Colonic mucosa (tissue), 4 donors: Measurements from ENCODE around the gene COPZ1. TPM values are rescaled to one million over a fixed set of nuclear protein-coding genes. Genes with fewer than 3 reads are reported as not detected.
A peak's percentile ranks its signal among the peaks of the same experiment; 100 is the strongest.

Source experiments
- DNase-seq: peaks from one replicate; pipeline ENCODE4 v3.0.0-alpha.2; 2020
- H3K27ac ChIP-seq: fragments of 200-600 bp; one replicate; pipeline ENCODE4 v1.8.0; 2021
- H3K27me3 ChIP-seq: fragments of 200-600 bp; one replicate; pipeline ENCODE4 v1.8.0; 2021
- H3K36me3 ChIP-seq: fragments of 200-600 bp; one replicate; pipeline ENCODE4 v1.8.0; 2021
- H3K4me1 ChIP-seq: fragments of 200-600 bp; one replicate; pipeline ENCODE4 v1.8.0; 2021; ENCODE audit warnings: mild to moderate bottlenecking
- H3K4me3 ChIP-seq: fragments of 200-600 bp; one replicate; pipeline ENCODE4 v1.8.0; 2021
- H3K9ac ChIP-seq, 2 donors: one replicate each; pipeline ENCODE4 v1.7.0; 2013; ENCODE audit warnings: control low read depth in 2 of 2, low read depth in 2 of 2, low read length in 2 of 2
- H3K9me3 ChIP-seq: fragments of 200-600 bp; one replicate; pipeline ENCODE4 v1.8.0; 2021
- intact Hi-C: fragments of 100-400 bp; cut with DNase I; formaldehyde crosslinking; loops from one replicate; pipeline ENCODE4 v1.14.1; 2022
- total RNA-seq, 2 donors: library from RNA; stranded (reverse); fragmentation: NEBNext Ultra II Directional in 1 of 2; extraction: Animal tissue kit (Norgen Biotek cat#: 25700) in 1 of 2; gene quantifications; one replicate each; pipeline ENCODE4 v1.2.1, GENCODE V29; 2021
- TF ChIP-seq, protein P1 (sequence below): fragments of 200-600 bp; IDR thresholded peaks from one replicate; pipeline ENCODE4 v1.8.0; 2022; ENCODE audit warnings: antibody characterized with exemption, mild to moderate bottlenecking
- donor health status: healthy.
- donor health status: DM: no; HTN: no; CAD: no.
- donor health status: DM: no; HTN: no; CAD: no.

Gene COPZ1
- total RNA-seq, 2 donors from 2014 or later = 164 to 173 TPM

DNA sequence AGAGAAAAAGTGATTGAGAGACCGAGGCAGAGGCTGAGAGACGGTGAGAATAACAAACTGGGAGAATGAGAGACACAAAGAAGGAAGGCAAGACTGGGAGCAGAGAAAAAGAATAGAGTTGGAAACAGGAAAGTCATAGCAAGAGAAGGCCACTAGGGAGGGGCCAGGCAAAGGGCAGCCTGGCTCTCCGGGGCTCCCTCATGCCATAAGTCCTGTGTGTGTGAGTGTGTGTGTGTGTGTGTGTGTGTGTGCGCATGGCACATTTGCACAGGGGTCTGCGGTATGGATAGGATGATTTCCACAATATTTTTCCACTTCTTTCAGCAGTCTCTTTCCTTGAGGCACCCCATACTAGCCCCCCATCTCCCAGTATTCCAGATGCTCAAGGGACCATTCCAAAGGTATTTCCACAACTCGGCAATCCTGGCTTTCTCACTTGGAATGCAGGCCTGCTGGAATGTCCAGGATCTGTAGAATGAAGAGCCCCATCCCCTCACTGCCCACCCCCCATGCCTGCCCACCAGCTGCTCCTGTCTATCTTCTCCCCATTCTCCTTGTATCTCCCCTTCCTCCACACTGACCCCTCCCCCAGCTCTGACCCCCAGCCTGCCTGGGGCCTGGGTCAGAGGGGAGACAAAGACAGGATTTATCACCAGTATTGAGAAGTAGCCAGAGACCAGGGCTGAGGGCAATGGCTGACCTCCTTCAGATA, 30.3 kb downstream of the COPZ1 start:
- no peaks in the 10 kb centered on the region for H3K9me3 ChIP-seq
- no peak for DNase-seq
- H3K27me3 ChIP-seq = no peaks in the 10 kb centered on the region
- no peaks in the 10 kb centered on the region for H3K36me3 ChIP-seq
- no peak overlapping the region for H3K27ac ChIP-seq
- H3K4me1 ChIP-seq = no peaks in the 10 kb centered on the region
- H3K9ac ChIP-seq = no peak overlapping the region
- TF ChIP-seq, protein P1, sequence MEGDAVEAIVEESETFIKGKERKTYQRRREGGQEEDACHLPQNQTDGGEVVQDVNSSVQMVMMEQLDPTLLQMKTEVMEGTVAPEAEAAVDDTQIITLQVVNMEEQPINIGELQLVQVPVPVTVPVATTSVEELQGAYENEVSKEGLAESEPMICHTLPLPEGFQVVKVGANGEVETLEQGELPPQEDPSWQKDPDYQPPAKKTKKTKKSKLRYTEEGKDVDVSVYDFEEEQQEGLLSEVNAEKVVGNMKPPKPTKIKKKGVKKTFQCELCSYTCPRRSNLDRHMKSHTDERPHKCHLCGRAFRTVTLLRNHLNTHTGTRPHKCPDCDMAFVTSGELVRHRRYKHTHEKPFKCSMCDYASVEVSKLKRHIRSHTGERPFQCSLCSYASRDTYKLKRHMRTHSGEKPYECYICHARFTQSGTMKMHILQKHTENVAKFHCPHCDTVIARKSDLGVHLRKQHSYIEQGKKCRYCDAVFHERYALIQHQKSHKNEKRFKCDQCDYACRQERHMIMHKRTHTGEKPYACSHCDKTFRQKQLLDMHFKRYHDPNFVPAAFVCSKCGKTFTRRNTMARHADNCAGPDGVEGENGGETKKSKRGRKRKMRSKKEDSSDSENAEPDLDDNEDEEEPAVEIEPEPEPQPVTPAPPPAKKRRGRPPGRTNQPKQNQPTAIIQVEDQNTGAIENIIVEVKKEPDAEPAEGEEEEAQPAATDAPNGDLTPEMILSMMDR = no peak
- no peak overlapping the region for H3K4me3 ChIP-seq
- intact Hi-C loops = loop anchor here (10.0 kb wide), 1 partner anchor 350 kb away; the partner anchor contains the start of genes HOXC8 and HOXC9

DNA sequence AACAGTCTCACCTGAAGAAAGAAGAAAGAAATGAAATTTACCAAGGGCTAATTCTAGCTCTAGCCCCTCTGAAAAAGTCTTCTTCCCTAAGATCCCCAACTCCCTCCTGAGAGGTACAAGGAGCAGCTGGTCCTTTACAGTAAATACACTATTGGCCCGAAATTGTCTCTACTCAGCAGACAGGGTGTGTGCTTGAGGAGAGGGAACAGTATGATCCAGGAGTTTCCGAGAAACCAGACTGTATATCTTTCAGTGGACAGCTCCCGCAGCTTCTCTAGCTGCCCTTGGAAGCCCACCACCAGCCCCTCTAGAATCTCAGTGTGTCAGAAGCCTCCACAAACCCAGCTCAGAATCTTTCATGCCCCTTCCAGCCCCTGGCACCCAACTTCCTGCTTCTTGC, 31.3 kb downstream of the COPZ1 start:
- no peaks in the 10 kb centered on the region for H3K36me3 ChIP-seq
- H3K4me3 ChIP-seq = no peak overlapping the region
- no peak for DNase-seq
- no peaks in the 10 kb centered on the region for H3K4me1 ChIP-seq
- intact Hi-C loops = loop anchor here (10.0 kb wide), 1 partner anchor 351 kb away; the partner anchor contains the start of genes HOXC8 and HOXC9
- TF ChIP-seq, protein P1 = no peak
- H3K9me3 ChIP-seq = no peaks in the 10 kb centered on the region
- H3K27ac ChIP-seq = no peak overlapping the region
- H3K27me3 ChIP-seq = no peaks in the 10 kb centered on the region
- no peak overlapping the region for H3K9ac ChIP-seq

- Histone ChIP-seq H3K9ac (no peak overlapping the region), H3K27me3 (no peaks in the 10 kb centered on the region), H3K4me1 (no peaks in the 10 kb centered on the region), H3K36me3 (no peaks in the 10 kb centered on the region), H3K9me3 (no peaks in the 10 kb centered on the region), H3K27ac (no peak overlapping the region), H3K4me3 (no peak overlapping the region)
- intact Hi-C loops = loop anchor here (10.0 kb wide), 1 partner anchor 352 kb away; the partner anchor contains the start of genes HOXC8 and HOXC9
- TF ChIP-seq, protein P1 = no peak
- DNase-seq = no peak
These were observed 32.0 kb downstream of the COPZ1 start for GRCh38 chr12:54356951-54357356.

GRCh38 chr12:54357506-54358190, 32.7 kb downstream of the COPZ1 start:
- Histone ChIP-seq H3K9me3 (no peaks in the 10 kb centered on the region), H3K27ac (no peak overlapping the region), H3K9ac (peak overlapping the region in 1 of 2 donors; percentile 81), H3K36me3 (no peaks in the 10 kb centered on the region), H3K4me3 (no peak overlapping the region), H3K27me3 (no peaks in the 10 kb centered on the region), H3K4me1 (no peaks in the 10 kb centered on the region)
- DNase-seq = no peak
- TF ChIP-seq, protein P1 = no peak
- intact Hi-C loops = loop anchor here (10.0 kb wide), 1 partner anchor 353 kb away; the partner anchor contains the start of genes HOXC8 and HOXC9

- Histone ChIP-seq H3K4me1 (no peaks in the 10 kb centered on the region), H3K36me3 (no peaks in the 10 kb centered on the region), H3K9me3 (no peaks in the 10 kb centered on the region), H3K27ac (peak overlapping the region; percentile 75), H3K4me3 (peak overlapping the region; percentile 41), H3K27me3 (no peaks in the 10 kb centered on the region), H3K9ac (peak overlapping the region; percentile 81 to 89)
- TF ChIP-seq, protein P1 = no peak
- no peak for DNase-seq
- intact Hi-C loops = loop anchor here (10.0 kb wide), 1 partner anchor 354 kb away; the partner anchor contains the start of genes HOXC8 and HOXC9
These were observed 33.4 kb downstream of the COPZ1 start for GRCh38 chr12:54358191-54358944.
